ENCODE measurements around the gene DCST2. TPM values are rescaled to one million over a fixed set of nuclear protein-coding genes. Genes with fewer than 3 reads are reported as not detected.

DCST2 gene
- total RNA-seq, 1 experiment from 2014 or later: 0.61 TPM

GRCh38 chr1:155018617-155019348, 14.8 kb downstream of the DCST2 start:
- H3K4me1 ChIP-seq: peaks cover 22% of the 10 kb centered on the region
- BruUV-seq (replicated peaks): no TSS peak
- peak overlapping the region; percentile 45 for H3K27ac Mint-ChIP-seq (ENCODE audit: unreplicated experiment)
- DNase-seq: no peak
- no peaks in the 10 kb centered on the region for H3K27me3 Mint-ChIP-seq (ENCODE audit: insufficient read depth, unreplicated experiment)
- POLR2A ChIA-PET: no interaction called here
- intact Hi-C loops (cut with micrococcal nuclease; ENCODE audit: unreplicated experiment): no loop called here
- H3K9me3 ChIP-seq: no peaks in the 10 kb centered on the region
- no peaks in the 10 kb centered on the region for H3K9me3 Mint-ChIP-seq (ENCODE audit: unreplicated experiment)
- no peak for TF ChIP-seq CTCF (IDR thresholded peaks at IDR 0.05; ENCODE audit: insufficient read depth in 1 of 2, low read depth in 1 of 2, low read length in 1 of 2, severe bottlenecking in 1 of 2, unreplicated experiment in 1 of 2)
- CTCF ChIA-PET: interaction anchor here (0.6 to 1.3 kb wide), 10 partner anchors 15 to 1492 kb away, joined by 3 to 11 read pairs (median 4); partner anchors contain the start of genes ADAM15, LENEP and PBXIP1
- H3K36me3 ChIP-seq (ENCODE audit: control insufficient read depth, insufficient read depth, low read length): peaks cover 1% of the 10 kb centered on the region
- no peaks in the 10 kb centered on the region for H3K27me3 ChIP-seq (replicated peaks; ENCODE audit: control insufficient read depth, insufficient read depth, low read length)
- peaks cover 62% of the 10 kb centered on the region for H3K36me3 Mint-ChIP-seq (ENCODE audit: insufficient read depth, unreplicated experiment)
- no peak overlapping the region for H3K4me3 Mint-ChIP-seq (ENCODE audit: unreplicated experiment)
- peaks cover 42% of the 10 kb centered on the region for H3K4me1 Mint-ChIP-seq (ENCODE audit: low read depth, unreplicated experiment)
- H3K4me3 ChIP-seq (ENCODE audit: low read depth, low read length): no peak overlapping the region

- intact Hi-C loops (cut with micrococcal nuclease; ENCODE audit: unreplicated experiment): loop anchor here (1.0 to 2.0 kb wide), 3 partner anchors 16 to 46 kb away; partner anchors contain the start of genes ADAM15 and ZBTB7B
- peak overlapping the region; percentile 56 for H3K4me3 Mint-ChIP-seq (ENCODE audit: unreplicated experiment)
Observed at GRCh38 chr1:155017946-155018316, 15.7 kb downstream of the DCST2 start.

More at GRCh38 chr1:155017946-155018316, 15.7 kb downstream of the DCST2 start:
- no peak for TF ChIP-seq CTCF (IDR thresholded peaks at IDR 0.05; ENCODE audit: insufficient read depth in 1 of 2, low read depth in 1 of 2, low read length in 1 of 2, severe bottlenecking in 1 of 2, unreplicated experiment in 1 of 2)
- no peak for DNase-seq
- peak overlapping the region; percentile 68 for H3K27ac Mint-ChIP-seq (ENCODE audit: unreplicated experiment)
- H3K36me3 Mint-ChIP-seq (ENCODE audit: insufficient read depth, unreplicated experiment): peaks cover 66% of the 10 kb centered on the region
- no peaks in the 10 kb centered on the region for H3K27me3 ChIP-seq (replicated peaks; ENCODE audit: control insufficient read depth, insufficient read depth, low read length)
- H3K9me3 Mint-ChIP-seq (ENCODE audit: unreplicated experiment): no peaks in the 10 kb centered on the region
- H3K4me1 ChIP-seq: peaks cover 22% of the 10 kb centered on the region
- H3K36me3 ChIP-seq (ENCODE audit: control insufficient read depth, insufficient read depth, low read length): peaks cover 1% of the 10 kb centered on the region
- no TSS peak for BruUV-seq (replicated peaks)
- POLR2A ChIA-PET: interaction anchor here (0.9 to 1.5 kb wide), 3 partner anchors 11 to 33 kb away, joined by 4 to 5 read pairs (median 5); partner anchors contain the start of gene ADAM15
- H3K9me3 ChIP-seq: no peaks in the 10 kb centered on the region
- H3K4me3 ChIP-seq (ENCODE audit: low read depth, low read length): 0 out of 2 replicates have a peak overlapping the region, but pooled peaks have one; percentile 6
- no peaks in the 10 kb centered on the region for H3K27me3 Mint-ChIP-seq (ENCODE audit: insufficient read depth, unreplicated experiment)
- CTCF ChIA-PET: interaction anchor here (0.5 to 2.4 kb wide), 25 partner anchors 8 to 410 kb away, joined by 3 to 43 read pairs (median 6); partner anchors contain the start of genes ADAM15, ADAR, DCST1 and DCST2
- peaks cover 42% of the 10 kb centered on the region for H3K4me1 Mint-ChIP-seq (ENCODE audit: low read depth, unreplicated experiment)
